Measurements from ENCODE around the gene NMB.

Gene NMB

DNA sequence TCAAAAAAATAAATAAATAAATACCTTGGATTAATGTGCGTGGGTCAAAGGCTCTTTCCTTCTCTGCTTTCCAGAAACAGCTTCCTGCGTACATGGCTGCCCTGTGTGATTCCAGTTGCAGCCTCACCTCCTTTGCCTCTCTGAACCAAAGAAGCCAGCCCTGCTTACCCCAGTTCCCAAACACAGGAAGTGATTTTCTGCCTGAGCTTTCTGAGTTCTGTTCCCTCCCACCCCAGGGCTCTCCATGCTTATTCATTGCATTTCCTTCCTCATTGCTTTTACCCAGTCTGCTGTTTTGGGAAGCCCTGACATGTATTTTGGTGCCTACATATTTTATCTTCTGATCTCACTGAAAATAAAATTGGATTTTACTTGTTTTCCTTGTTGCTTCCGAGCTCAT is 41.8 kb downstream of the NMB start:
- no peak for DNase-seq (ENCODE audit: low read depth in 2 of 2)

DNA sequence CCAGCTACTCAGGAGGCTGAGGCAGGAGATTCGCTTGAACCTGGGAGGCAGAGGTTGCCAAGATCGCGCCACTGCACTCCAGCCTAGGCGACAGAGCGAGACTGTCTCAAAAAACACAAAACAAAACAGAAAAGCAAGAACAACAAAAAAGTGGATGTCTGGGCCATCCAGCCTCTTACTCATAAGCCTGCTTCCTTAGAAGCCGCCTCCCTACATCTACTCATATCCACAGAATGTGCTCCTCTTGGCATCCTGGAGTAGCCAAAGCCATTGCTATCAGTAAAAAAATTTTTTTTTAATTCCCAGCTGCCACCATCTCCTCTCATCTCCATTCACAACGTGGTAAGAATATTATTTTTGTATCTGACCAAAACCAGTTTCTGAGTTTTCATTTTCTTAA is 46.4 kb downstream of the NMB start:
- no peak for DNase-seq (ENCODE audit: low read depth in 2 of 2)

DNA sequence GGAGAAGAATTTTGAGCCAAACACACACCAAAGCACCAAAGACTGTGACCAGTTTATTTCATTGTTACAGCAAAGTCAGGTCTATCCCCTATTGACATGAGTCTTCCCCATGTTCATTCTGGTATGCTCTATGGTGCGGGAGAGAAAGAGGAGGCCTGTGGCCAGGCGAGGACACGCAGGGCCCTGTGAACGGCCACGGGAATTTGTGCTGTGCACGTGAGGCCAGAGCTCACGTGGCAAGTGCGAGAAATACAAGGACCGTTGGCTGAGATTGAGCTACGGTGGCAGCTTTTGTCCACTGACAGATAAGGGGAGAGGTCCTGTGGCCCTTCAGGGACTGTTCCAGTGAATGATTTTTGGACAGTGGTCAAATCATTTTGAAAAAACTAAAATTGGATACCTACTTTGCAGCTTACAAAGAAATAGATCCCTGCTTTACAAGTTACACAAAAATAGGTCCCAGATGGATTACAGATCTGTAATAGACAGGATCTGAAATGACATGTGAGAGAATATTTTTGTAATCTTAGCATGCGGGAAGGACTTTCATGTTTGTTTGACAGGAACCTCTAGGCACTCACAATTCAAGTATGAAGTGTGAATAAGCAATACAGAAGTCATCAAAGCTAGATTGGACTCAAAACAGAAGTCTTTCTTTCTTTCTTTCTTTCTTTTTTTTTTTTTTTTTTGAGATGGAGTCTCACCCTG is 48.0 kb downstream of the NMB start:
- DNase-seq (ENCODE audit: low read depth in 2 of 2), result no peak

DNA sequence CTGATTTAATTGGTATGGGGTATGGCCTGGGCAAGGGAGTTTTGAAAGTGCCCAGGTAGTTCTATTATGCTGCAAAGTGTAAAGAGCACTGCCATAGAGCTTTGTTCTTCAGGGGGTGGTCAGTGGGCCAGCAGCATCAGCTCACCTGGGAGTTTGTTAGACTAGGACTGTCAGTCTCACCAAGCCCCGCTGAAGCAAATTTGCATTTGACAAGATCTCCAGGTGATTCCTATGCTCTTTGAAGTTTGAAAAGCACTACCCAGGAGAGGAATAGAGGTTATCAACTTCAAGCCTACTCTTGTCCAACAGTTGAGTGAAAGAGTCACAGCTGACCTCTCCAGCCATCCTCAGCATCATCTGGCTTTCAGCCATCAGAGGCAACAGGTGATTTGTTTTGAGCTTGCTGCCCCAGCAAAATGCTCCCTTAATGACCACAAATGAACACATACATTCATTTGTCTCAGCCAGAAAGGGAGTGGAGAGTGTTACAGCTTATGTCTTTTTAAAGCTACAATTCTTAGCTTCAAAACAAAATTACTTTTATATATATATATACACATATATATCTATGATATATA is 49.2 kb downstream of the NMB start:
- DNase-seq (ENCODE audit: low read depth in 2 of 2), result no peak

DNA sequence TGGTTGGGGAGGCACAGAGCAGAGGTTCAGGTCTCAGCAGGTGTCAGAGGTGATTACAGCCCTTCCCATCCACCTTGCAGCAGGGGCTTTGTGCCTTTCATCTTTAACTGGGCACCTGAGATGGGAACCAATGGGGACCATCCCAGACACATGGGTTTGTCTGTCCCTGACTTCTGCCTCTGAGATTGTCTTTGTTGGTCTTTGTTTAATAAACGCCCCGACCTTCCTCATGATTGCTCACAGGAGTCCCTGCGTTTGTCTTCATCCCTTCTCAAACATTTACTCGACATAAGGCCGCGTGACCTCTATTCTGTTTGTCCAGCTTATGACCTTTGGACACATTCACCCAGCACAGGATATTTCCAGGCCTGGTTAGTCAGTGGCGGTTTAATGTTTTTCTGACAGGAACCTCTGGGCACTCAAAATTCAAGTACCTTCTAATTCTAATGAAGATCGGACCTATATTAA is 51.3 kb downstream of the NMB start:
- DNase-seq (ENCODE audit: low read depth in 2 of 2), result no peak

DNA sequence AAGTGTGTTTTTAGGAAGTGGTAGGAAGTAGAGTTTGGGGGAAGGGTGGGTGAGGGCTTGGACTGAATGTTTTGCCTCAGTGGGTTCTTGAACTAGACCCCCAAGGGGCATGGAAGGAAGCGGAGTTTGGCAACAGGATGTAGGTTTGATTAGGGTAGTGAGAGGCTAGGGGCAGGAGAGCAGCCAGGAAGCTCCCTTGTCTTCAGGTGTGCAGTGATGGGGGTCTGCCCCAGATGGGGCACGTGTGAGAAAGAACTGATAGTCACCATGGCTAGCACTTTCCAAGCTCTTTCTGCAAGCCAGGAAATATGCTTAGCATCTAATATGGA is 52.5 kb downstream of the NMB start:
- DNase-seq (ENCODE audit: low read depth in 2 of 2), result no peak

Data from fibroblast of skin of left biceps (primary cell).